Osteoblast (primary cell): ENCODE data around the gene DIS3L2. TPM values are rescaled to one million over a fixed set of nuclear protein-coding genes. Genes with fewer than 3 reads are reported as not detected.

Source experiments
- DNase-seq: peaks from one replicate; pipeline ENCODE4 v3.0.0; 2011; ENCODE audit warnings: low spot score, mixed read lengths; ENCODE audit not compliant: insufficient read length; ENCODE audit errors: missing footprints
- H2AFZ ChIP-seq: 2 replicates; pipeline ENCODE4 v1.6.0; 2011; ENCODE audit warnings: mild to moderate bottlenecking, low read length
- H3K27ac ChIP-seq: 2 replicates; pipeline ENCODE4 v1.5.1; 2011; ENCODE audit warnings: mild to moderate bottlenecking, low read depth, low read length, moderate library complexity
- H3K27me3 ChIP-seq: 2 replicates; pipeline ENCODE4 v1.6.0; 2012; ENCODE audit warnings: mild to moderate bottlenecking, control low read depth, inconsistent platforms, low read length, moderate library complexity; ENCODE audit not compliant: insufficient read depth
- H3K36me3 ChIP-seq: 2 replicates; pipeline ENCODE4 v1.5.1; 2011; ENCODE audit warnings: mild to moderate bottlenecking, low read length, control low read depth, moderate library complexity; ENCODE audit not compliant: insufficient read depth
- H3K4me1 ChIP-seq: 2 replicates; pipeline ENCODE4 v1.5.1; 2011; ENCODE audit warnings: mild to moderate bottlenecking, low read length, control low read depth, moderate library complexity; ENCODE audit not compliant: insufficient read depth
- H3K4me2 ChIP-seq: 2 replicates; pipeline ENCODE4 v1.6.0; 2011; ENCODE audit warnings: mild to moderate bottlenecking, low read length; ENCODE audit not compliant: insufficient read depth
- H3K4me3 ChIP-seq: fragments of 200-600 bp; sonication (generic); 3 replicates; pipeline ENCODE4 v1.5.1; 2012; ENCODE audit warnings: mild to moderate bottlenecking, low read length, inconsistent platforms; ENCODE audit not compliant: insufficient read depth
- H3K79me2 ChIP-seq: 2 replicates; pipeline ENCODE4 v1.6.0; 2012; ENCODE audit warnings: mild to moderate bottlenecking, low read length, control low read depth, inconsistent platforms; ENCODE audit not compliant: insufficient read depth
- H3K9me3 ChIP-seq: 2 replicates; pipeline ENCODE4 v1.5.1; 2011; ENCODE audit warnings: low read depth, low read length, control low read depth
- H4K20me1 ChIP-seq: 2 replicates; pipeline ENCODE4 v1.6.0; 2012; ENCODE audit warnings: mild to moderate bottlenecking, low read length, control low read depth; ENCODE audit not compliant: insufficient read depth
- CTCF ChIP-seq: IDR thresholded peaks from 2 replicates; pipeline ENCODE4 v1.5.1; 2011; ENCODE audit warnings: mild to moderate bottlenecking, low read depth, low read length, moderate library complexity; ENCODE audit errors: extremely low read depth
- total RNA-seq: library from RNA; depleted of rRNA; stranded (reverse); fragments of >200 nt; gene quantifications from 2 replicates; pipeline ENCODE4 v1.2.3, GENCODE V29; 2012

The DIS3L2 gene
- total RNA-seq, 1 donor: 28.2 TPM

GRCh38 chr2:231934441-231935206 lies 26.9 kb upstream of the DIS3L2 start:
- no peak for TF ChIP-seq CTCF
- Histone ChIP-seq H3K27me3 (peaks cover 27% of the 10 kb centered on the region), H3K4me3 (no peak overlapping the region), H2AFZ (no peak overlapping the region), H3K9me3 (no peaks in the 10 kb centered on the region), H3K4me1 (no peaks in the 10 kb centered on the region), H3K36me3 (no peaks in the 10 kb centered on the region), H3K79me2 (no peaks in the 10 kb centered on the region), H3K27ac (no peak overlapping the region), H3K4me2 (no peak overlapping the region), H4K20me1 (no peaks in the 10 kb centered on the region)
- peak; percentile 72 for DNase-seq

- no peaks in the 10 kb centered on the region for H3K9me3 ChIP-seq
- no peaks in the 10 kb centered on the region for H4K20me1 ChIP-seq
- no peak overlapping the region for H2AFZ ChIP-seq
- H3K27ac ChIP-seq: no peak overlapping the region
- H3K36me3 ChIP-seq: no peaks in the 10 kb centered on the region
- no peaks in the 10 kb centered on the region for H3K79me2 ChIP-seq
- no peak for TF ChIP-seq CTCF
- DNase-seq: peak; percentile 46
- peaks cover 21% of the 10 kb centered on the region for H3K27me3 ChIP-seq
- H3K4me3 ChIP-seq: no peak overlapping the region
- no peaks in the 10 kb centered on the region for H3K4me1 ChIP-seq
- H3K4me2 ChIP-seq: no peak overlapping the region
Measured at GRCh38 chr2:231935207-231935524, 26.3 kb upstream of the DIS3L2 start.

- peak; percentile 38 for DNase-seq
- peaks cover 15% of the 10 kb centered on the region for H3K27me3 ChIP-seq
- H4K20me1 ChIP-seq: no peaks in the 10 kb centered on the region
- no peak overlapping the region for H3K4me2 ChIP-seq
- TF ChIP-seq CTCF: no peak
- H3K79me2 ChIP-seq: no peaks in the 10 kb centered on the region
- H3K27ac ChIP-seq: no peak overlapping the region
- H2AFZ ChIP-seq: no peak overlapping the region
- no peaks in the 10 kb centered on the region for H3K36me3 ChIP-seq
- no peak overlapping the region for H3K4me3 ChIP-seq
- no peaks in the 10 kb centered on the region for H3K9me3 ChIP-seq
- no peaks in the 10 kb centered on the region for H3K4me1 ChIP-seq
Measured at GRCh38 chr2:231935815-231936214, 25.7 kb upstream of the DIS3L2 start.

- H3K4me1 ChIP-seq: no peaks in the 10 kb centered on the region
- H3K4me3 ChIP-seq: no peak overlapping the region
- H3K9me3 ChIP-seq: no peaks in the 10 kb centered on the region
- no peaks in the 10 kb centered on the region for H3K79me2 ChIP-seq
- no peak overlapping the region for H2AFZ ChIP-seq
- no peak for DNase-seq
- no peak overlapping the region for H3K27ac ChIP-seq
- H3K4me2 ChIP-seq: no peak overlapping the region
- H3K36me3 ChIP-seq: no peaks in the 10 kb centered on the region
- TF ChIP-seq CTCF: no peak
- H3K27me3 ChIP-seq: peaks cover 12% of the 10 kb centered on the region
- H4K20me1 ChIP-seq: no peaks in the 10 kb centered on the region
Measured at GRCh38 chr2:231936491-231936890, 25.0 kb upstream of the DIS3L2 start.
